GM15510 (cell line): ENCODE results near the gene TRPC1.

Experiments
- POLR2A ChIP-seq: IDR thresholded peaks from 3 replicates; pipeline ENCODE4 v1.6.1; 2011; ENCODE audit warnings: borderline replicate concordance; ENCODE audit not compliant: insufficient read length; ENCODE audit errors: extremely low read depth

TRPC1 gene

GRCh38 chr3:142853270-142854168 is 129.7 kb downstream of the TRPC1 start:
- TF ChIP-seq POLR2A: no peak

- no peak for TF ChIP-seq POLR2A
Observed at GRCh38 chr3:142857056-142857455, 133.2 kb downstream of the TRPC1 start.
